ENCODE data around the gene SRMS. TPM values are rescaled to one million over a fixed set of nuclear protein-coding genes. Genes with fewer than 3 reads are reported as not detected.

Gene SRMS
- total RNA-seq, 1 donor from 2014 or later, result not detected

GRCh38 chr20:63532449-63532971 lies 15.0 kb downstream of the SRMS start:
- Mint-ChIP-seq H3K4me1 (ENCODE audit: unreplicated experiment) (peaks cover 10% of the 10 kb centered on the region), H3K9me3 (ENCODE audit: unreplicated experiment) (no peaks in the 10 kb centered on the region), H3K36me3 (ENCODE audit: unreplicated experiment) (no peaks in the 10 kb centered on the region), H3K27me3 (ENCODE audit: unreplicated experiment) (no peaks in the 10 kb centered on the region), H3K27ac (ENCODE audit: unreplicated experiment) (no peak overlapping the region), H3K4me3 (ENCODE audit: unreplicated experiment) (no peak overlapping the region)
- DNase-seq (ENCODE audit: extremely low spot score, unreplicated experiment), result no peak
- TF ChIP-seq CTCF (IDR thresholded peaks at IDR 0.05), result no peak

GRCh38 chr20:63531686-63532448 lies 15.7 kb downstream of the SRMS start:
- DNase-seq (ENCODE audit: extremely low spot score, unreplicated experiment), result no peak
- Mint-ChIP-seq H3K9me3 (ENCODE audit: unreplicated experiment) (no peaks in the 10 kb centered on the region), H3K36me3 (ENCODE audit: unreplicated experiment) (no peaks in the 10 kb centered on the region), H3K4me1 (ENCODE audit: unreplicated experiment) (peaks cover 9% of the 10 kb centered on the region), H3K4me3 (ENCODE audit: unreplicated experiment) (no peak overlapping the region), H3K27me3 (ENCODE audit: unreplicated experiment) (no peaks in the 10 kb centered on the region), H3K27ac (ENCODE audit: unreplicated experiment) (no peak overlapping the region)
- no peak for TF ChIP-seq CTCF (IDR thresholded peaks at IDR 0.05)

GRCh38 chr20:63530788-63531160 lies 16.8 kb downstream of the SRMS start:
- Mint-ChIP-seq H3K4me3 (ENCODE audit: unreplicated experiment) (no peak overlapping the region), H3K9me3 (ENCODE audit: unreplicated experiment) (no peaks in the 10 kb centered on the region), H3K27ac (ENCODE audit: unreplicated experiment) (no peak overlapping the region), H3K4me1 (ENCODE audit: unreplicated experiment) (no peaks in the 10 kb centered on the region), H3K36me3 (ENCODE audit: unreplicated experiment) (no peaks in the 10 kb centered on the region), H3K27me3 (ENCODE audit: unreplicated experiment) (no peaks in the 10 kb centered on the region)
- no peak for TF ChIP-seq CTCF (IDR thresholded peaks at IDR 0.05)
- no peak for DNase-seq (ENCODE audit: extremely low spot score, unreplicated experiment)

- no peak for DNase-seq (ENCODE audit: extremely low spot score, unreplicated experiment)
- TF ChIP-seq CTCF (IDR thresholded peaks at IDR 0.05), result no peak
- no peaks in the 10 kb centered on the region for H3K36me3 Mint-ChIP-seq (ENCODE audit: unreplicated experiment)
- H3K9me3 Mint-ChIP-seq (ENCODE audit: unreplicated experiment), result no peaks in the 10 kb centered on the region
- H3K4me3 Mint-ChIP-seq (ENCODE audit: unreplicated experiment), result no peak overlapping the region
- no peak overlapping the region for H3K27ac Mint-ChIP-seq (ENCODE audit: unreplicated experiment)
- no peaks in the 10 kb centered on the region for H3K27me3 Mint-ChIP-seq (ENCODE audit: unreplicated experiment)
- no peaks in the 10 kb centered on the region for H3K4me1 Mint-ChIP-seq (ENCODE audit: unreplicated experiment)
Measured at GRCh38 chr20:63529861-63530787, 17.4 kb downstream of the SRMS start.
